HG02571 (cell line): Measurements from ENCODE around the gene EFCAB8.

ENCODE experiments used
- ATAC-seq: cut with Tn5 transposase; IDR thresholded peaks from one replicate; pipeline ENCODE4 v1.9.1; 2021; ENCODE audit warnings: mild to moderate bottlenecking, moderate library complexity; ENCODE audit not compliant: unreplicated experiment

The EFCAB8 gene

GRCh38 chr20:33002087-33002808 is 143.5 kb downstream of the EFCAB8 start:
- ATAC-seq, result no peak

GRCh38 chr20:33004141-33004751 is 145.5 kb downstream of the EFCAB8 start, which contains the start of gene SUN5:
Gene SUN5, minus strand, starts transcription at chr20:33004433. Its CDS starts 93 bp downstream, at chr20:33004340.
- ATAC-seq, result no peak

- ATAC-seq, result no peak
These were observed 146.4 kb downstream of the EFCAB8 start for GRCh38 chr20:33005132-33005566.

- ATAC-seq, result no peak
These were observed 147.4 kb downstream of the EFCAB8 start for GRCh38 chr20:33005908-33006775.

- ATAC-seq, result no peak
These were observed 148.2 kb downstream of the EFCAB8 start for GRCh38 chr20:33006776-33007375.

- ATAC-seq, result no peak
These were observed 148.9 kb downstream of the EFCAB8 start, which contains the start of gene BPIFB2 for GRCh38 chr20:33007376-33008335. Gene BPIFB2, plus strand, starts transcription at chr20:33007704. Its CDS starts 871 bp downstream, at chr20:33008575.

- ATAC-seq, result no peak
These were observed 149.9 kb downstream of the EFCAB8 start for GRCh38 chr20:33008336-33009213.

GRCh38 chr20:33009214-33010132 is 150.8 kb downstream of the EFCAB8 start:
- ATAC-seq, result no peak

GRCh38 chr20:33010133-33010504 is 151.4 kb downstream of the EFCAB8 start:
- no peak for ATAC-seq

GRCh38 chr20:33010674-33011449 is 152.1 kb downstream of the EFCAB8 start:
- no peak for ATAC-seq
